Prostate gland (tissue), 2 donors: Measurements from ENCODE around the gene FRMD4A.

ENCODE experiments used
- POLR2AphosphoS5 ChIP-seq: sonication (generic); formaldehyde crosslinking; IDR thresholded peaks from one replicate; pipeline ENCODE4 v1.6.1; 2017; ENCODE audit warnings: antibody characterized with exemption
- TF ChIP-seq, protein P1 (sequence below), 4 experiments: fragments of 200-600 bp in 2 of 4; fragments of 450-650 bp in 2 of 4; sonication (generic) in 2 of 4; IDR thresholded peaks; 1 replicate in 3 of 4; 2 replicates in 1 of 4; pipeline ENCODE4 v1.5.1; 2016 to 2019; ENCODE audit warnings: antibody characterized with exemption in 4 of 4, mild to moderate bottlenecking in 2 of 4, moderate library complexity in 2 of 4

DNA sequence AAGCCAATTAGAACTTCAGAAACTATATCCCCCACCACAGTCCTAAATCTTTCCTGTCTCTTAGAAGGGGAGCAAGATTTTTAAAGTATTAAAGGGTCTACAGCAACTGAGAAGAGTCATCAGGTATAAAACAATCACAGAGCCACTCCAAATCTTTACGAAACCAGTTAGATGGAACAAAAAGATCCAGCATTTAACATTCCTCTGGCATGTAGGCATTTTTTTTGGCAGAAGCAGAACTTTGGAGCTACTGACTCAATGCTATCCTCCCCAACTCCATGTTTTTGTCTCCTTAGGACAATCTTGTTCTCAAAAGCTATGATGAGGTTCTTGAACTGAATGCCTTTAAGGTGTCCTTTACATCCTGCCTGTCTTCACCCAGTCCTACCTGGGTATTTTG is 410.7 kb downstream of the FRMD4A start:
- TF ChIP-seq, protein P1, sequence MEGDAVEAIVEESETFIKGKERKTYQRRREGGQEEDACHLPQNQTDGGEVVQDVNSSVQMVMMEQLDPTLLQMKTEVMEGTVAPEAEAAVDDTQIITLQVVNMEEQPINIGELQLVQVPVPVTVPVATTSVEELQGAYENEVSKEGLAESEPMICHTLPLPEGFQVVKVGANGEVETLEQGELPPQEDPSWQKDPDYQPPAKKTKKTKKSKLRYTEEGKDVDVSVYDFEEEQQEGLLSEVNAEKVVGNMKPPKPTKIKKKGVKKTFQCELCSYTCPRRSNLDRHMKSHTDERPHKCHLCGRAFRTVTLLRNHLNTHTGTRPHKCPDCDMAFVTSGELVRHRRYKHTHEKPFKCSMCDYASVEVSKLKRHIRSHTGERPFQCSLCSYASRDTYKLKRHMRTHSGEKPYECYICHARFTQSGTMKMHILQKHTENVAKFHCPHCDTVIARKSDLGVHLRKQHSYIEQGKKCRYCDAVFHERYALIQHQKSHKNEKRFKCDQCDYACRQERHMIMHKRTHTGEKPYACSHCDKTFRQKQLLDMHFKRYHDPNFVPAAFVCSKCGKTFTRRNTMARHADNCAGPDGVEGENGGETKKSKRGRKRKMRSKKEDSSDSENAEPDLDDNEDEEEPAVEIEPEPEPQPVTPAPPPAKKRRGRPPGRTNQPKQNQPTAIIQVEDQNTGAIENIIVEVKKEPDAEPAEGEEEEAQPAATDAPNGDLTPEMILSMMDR (IDR thresholded peaks at IDR 0.05), result no peak
- no peak for TF ChIP-seq POLR2AphosphoS5
